SU-DHL-6 (cell line): ENCODE measurements around the gene UROS.

Experiments used
- EZH2phosphoT487 ChIP-seq: fragments of 200-600 bp; sonication (generic), shearing (Covaris generic); conservative IDR thresholded peaks from 2 replicates; pipeline ENCODE4 v1.6.1; 2018; ENCODE audit warnings: mild to moderate bottlenecking, antibody characterized with exemption, low read length, moderate library complexity, mixed read lengths
- TF ChIP-seq, protein P1 (sequence below): fragments of 200-600 bp; sonication (generic); IDR thresholded peaks from one replicate; pipeline ENCODE4 v1.5.1; 2017; ENCODE audit warnings: antibody characterized with exemption, mild to moderate bottlenecking, low read length, moderate library complexity; ENCODE audit not compliant: insufficient read depth, poor library complexity, severe bottlenecking

DNA sequence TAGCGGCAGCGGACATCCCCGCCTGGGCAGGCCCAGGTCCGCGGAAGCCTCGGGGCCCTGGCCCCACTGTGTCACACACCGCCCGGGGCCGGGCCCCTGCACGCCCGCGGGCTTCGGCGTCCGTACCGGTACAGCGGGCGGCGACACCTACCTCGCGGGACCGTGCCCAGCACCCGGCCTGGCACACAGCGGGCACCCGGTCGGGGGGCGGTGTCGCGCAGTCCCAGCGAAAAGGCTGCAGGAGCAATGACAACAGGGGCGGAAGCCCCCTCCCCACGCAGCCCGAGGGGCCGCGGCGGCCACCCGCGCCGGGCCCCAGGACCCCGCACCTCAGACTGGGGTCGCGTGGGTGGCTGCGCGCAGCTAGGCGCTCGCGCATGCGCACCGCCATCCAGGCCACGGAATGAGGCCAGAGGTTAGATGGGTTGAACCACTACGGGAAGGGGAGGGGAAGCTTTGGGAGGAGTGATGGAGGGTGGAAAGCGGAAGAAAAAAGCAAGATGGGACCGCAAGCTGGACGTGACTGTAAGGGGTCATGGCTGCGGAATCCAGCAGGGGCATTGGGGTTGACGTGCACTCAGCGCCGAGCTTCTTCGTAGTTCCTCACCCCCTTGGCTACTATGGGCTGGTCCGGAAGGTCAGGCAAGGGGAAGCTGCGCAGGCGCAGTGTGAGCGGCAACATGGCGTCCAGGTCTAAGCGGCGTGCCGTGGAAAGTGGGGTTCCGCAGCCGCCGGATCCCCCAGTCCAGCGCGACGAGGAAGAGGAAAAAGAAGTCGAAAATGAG lies at the start of gene UROS, which contains the start of gene BCCIP:
- TF ChIP-seq, protein P1, sequence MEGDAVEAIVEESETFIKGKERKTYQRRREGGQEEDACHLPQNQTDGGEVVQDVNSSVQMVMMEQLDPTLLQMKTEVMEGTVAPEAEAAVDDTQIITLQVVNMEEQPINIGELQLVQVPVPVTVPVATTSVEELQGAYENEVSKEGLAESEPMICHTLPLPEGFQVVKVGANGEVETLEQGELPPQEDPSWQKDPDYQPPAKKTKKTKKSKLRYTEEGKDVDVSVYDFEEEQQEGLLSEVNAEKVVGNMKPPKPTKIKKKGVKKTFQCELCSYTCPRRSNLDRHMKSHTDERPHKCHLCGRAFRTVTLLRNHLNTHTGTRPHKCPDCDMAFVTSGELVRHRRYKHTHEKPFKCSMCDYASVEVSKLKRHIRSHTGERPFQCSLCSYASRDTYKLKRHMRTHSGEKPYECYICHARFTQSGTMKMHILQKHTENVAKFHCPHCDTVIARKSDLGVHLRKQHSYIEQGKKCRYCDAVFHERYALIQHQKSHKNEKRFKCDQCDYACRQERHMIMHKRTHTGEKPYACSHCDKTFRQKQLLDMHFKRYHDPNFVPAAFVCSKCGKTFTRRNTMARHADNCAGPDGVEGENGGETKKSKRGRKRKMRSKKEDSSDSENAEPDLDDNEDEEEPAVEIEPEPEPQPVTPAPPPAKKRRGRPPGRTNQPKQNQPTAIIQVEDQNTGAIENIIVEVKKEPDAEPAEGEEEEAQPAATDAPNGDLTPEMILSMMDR = no peak
- TF ChIP-seq EZH2phosphoT487 = no peak
